ENCODE results near the gene PRAF2. TPM values are rescaled to one million over a fixed set of nuclear protein-coding genes. Genes with fewer than 3 reads are reported as not detected.

PRAF2 gene, protein sequence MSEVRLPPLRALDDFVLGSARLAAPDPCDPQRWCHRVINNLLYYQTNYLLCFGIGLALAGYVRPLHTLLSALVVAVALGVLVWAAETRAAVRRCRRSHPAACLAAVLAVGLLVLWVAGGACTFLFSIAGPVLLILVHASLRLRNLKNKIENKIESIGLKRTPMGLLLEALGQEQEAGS
- 3.2 and 4.8 TPM in 2 replicates for total RNA-seq

DNA sequence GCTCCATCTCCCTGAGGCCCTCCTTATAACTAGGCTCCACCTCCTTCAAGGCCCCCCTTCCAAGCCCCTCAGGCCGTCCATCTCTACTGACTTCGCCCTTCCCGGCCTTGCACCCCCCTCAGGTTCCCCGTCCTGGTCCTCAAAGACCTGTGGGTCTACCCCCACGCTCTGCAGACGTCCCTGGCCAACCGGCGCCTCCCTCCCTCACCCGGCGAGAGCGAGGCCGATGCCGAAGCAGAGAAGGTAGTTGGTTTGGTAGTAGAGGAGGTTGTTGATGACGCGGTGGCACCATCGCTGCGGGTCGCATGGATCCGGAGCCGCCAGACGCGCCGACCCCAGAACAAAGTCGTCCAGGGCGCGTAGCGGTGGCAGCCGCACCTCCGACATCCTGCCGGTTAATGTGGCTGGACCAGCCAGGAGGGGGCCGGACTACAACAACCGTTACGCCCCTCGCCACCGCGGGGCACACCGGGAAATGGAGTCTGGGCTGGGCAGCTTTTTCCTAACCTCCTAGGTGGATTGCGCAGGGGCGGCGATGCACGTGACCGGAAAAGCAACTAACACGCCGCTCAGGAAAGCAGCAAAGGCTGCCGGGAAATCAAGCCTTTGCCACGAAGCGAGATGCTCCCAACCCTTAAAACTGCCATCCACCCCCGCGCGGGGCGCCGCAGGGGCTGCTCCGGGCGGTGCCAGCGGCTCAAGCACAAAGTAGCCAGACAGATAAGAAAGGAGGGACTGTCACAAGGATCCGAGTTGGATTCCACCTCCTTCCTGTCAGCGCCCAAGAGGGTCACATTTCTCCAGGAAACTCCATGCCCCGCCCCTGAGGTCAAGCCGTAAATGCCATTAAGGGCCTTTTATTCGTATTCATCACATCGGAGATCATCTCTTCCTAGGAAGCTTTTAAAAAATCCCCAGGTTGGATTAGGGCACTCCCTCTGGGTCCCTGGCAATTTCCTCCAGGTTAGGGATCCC is at the start of gene PRAF2:
PRAF2 (minus strand) TSS at position 402 of the 975 bp plus-strand sequence; CDS start at position 387, 15 bp downstream.

GRCh38 chrX:49079489-49080428 is 6.0 kb upstream of the PRAF2 start, which contains the start of gene WDR45:
Gene WDR45, minus strand, starts transcription at chrX:49079887. Its CDS starts 1,792 bp downstream, at chrX:49078095.

GRCh38 chrX:49058794-49059193 is 15.0 kb downstream of the PRAF2 start, which contains the start of gene CCDC120:
Gene CCDC120, plus strand, starts transcription at chrX:49058999. Its CDS starts 3,043 bp downstream, at chrX:49062042.

GRCh38 chrX:49043220-49043986 is 30.4 kb downstream of the PRAF2 start, which contains the start of gene TFE3:
Gene TFE3, minus strand, starts transcription at chrX:49043357. Its CDS starts 131 bp downstream, at chrX:49043226.

Other genes with a start within 250 kb of the PRAF2 start
- not detected in 2 replicates for gene ERAS, start 247.5 kb downstream of the PRAF2 start, total RNA-seq
- not detected in 2 replicates for gene PCSK1N, start 238.4 kb downstream of the PRAF2 start, total RNA-seq
- gene TIMM17B, start 176.2 kb downstream of the PRAF2 start, total RNA-seq, result 16.2 and 18.1 TPM in 2 replicates
- gene PQBP1, start 176.1 kb downstream of the PRAF2 start, total RNA-seq, result 88.2 and 121 TPM in 2 replicates
- gene SLC35A2, start 162.4 kb downstream of the PRAF2 start, total RNA-seq, result 8.6 and 9.0 TPM in 2 replicates
- 3.2 and 3.4 TPM in 2 replicates for gene PIM2, start 155.0 kb downstream of the PRAF2 start, total RNA-seq
- gene OTUD5, start 116.4 kb downstream of the PRAF2 start, total RNA-seq, result 25.2 and 31.2 TPM in 2 replicates
- 0.18 and 0.47 TPM in 2 replicates for gene KCND1, start 102.2 kb downstream of the PRAF2 start, total RNA-seq
- 34.0 and 34.5 TPM in 2 replicates for gene GRIPAP1, start 71.7 kb downstream of the PRAF2 start, total RNA-seq
- 16.4 and 22.4 TPM in 2 replicates for gene TFE3, start 30.6 kb downstream of the PRAF2 start, total RNA-seq
- 0.45 and 1.1 TPM in 2 replicates for gene CCDC120, start 15.0 kb downstream of the PRAF2 start, total RNA-seq
- gene WDR45, start 5.9 kb upstream of the PRAF2 start, total RNA-seq, result 15.9 and 26.7 TPM in 2 replicates
- gene GPKOW, start 49.7 kb upstream of the PRAF2 start, total RNA-seq, result 22.9 and 25.8 TPM in 2 replicates
- 0.27 and 1.0 TPM in 2 replicates for gene MAGIX, start 88.8 kb upstream of the PRAF2 start, total RNA-seq
- 19.7 and 22.5 TPM in 2 replicates for gene PLP2, start 97.9 kb upstream of the PRAF2 start, total RNA-seq
- 3.4 and 6.5 TPM in 2 replicates for gene PRICKLE3, start 112.4 kb upstream of the PRAF2 start, total RNA-seq
- gene SYP, start 126.2 kb upstream of the PRAF2 start, total RNA-seq, result 0.09 and 0.28 TPM in 2 replicates
- under 0.01 TPM in 1 of 2 replicates, not detected in the other for gene CACNA1F, start 159.3 kb upstream of the PRAF2 start, total RNA-seq
- 8.9 and 9.6 TPM in 2 replicates for gene CCDC22, start 161.5 kb upstream of the PRAF2 start, total RNA-seq
- gene FOXP3, start 190.7 kb upstream of the PRAF2 start, total RNA-seq, result not detected in 2 replicates
- gene PPP1R3F, start 195.8 kb upstream of the PRAF2 start, total RNA-seq, result 1.5 and 8.1 TPM in 2 replicates
- not detected in 2 replicates for gene GAGE10, start 229.6 kb upstream of the PRAF2 start, total RNA-seq
- gene GAGE12J, start 248.0 kb upstream of the PRAF2 start, total RNA-seq, result not detected in 2 replicates